GM23338 (cell line): ENCODE measurements around the gene FOLR1. TPM values are rescaled to one million over a fixed set of nuclear protein-coding genes. Genes with fewer than 3 reads are reported as not detected.

Experiments used
- ATAC-seq: fragments of 200-7000 bp; cut with Tn5 transposase; 3 replicates; pipeline ENCODE4 v1.9.1; 2020
- DNase-seq: peaks from one replicate; pipeline ENCODE4 v3.0.0-alpha.2; 2015; ENCODE audit warnings: low spot score
- H2AFZ ChIP-seq: fragments of 200-600 bp; sonication (generic); 2 replicates; pipeline ENCODE4 v1.8.0; 2016; ENCODE audit warnings: antibody characterized with exemption, mild to moderate bottlenecking, moderate library complexity
- H3F3A ChIP-seq: fragments of 200-600 bp; sonication (generic); replicated peaks from 2 replicates; pipeline ENCODE4 v1.8.0; 2017; ENCODE audit warnings: antibody characterized with exemption, mixed run types, low read depth
- H3K27ac ChIP-seq: fragments of 200-600 bp; sonication (generic); 2 replicates; pipeline ENCODE4 v1.6.1; 2016; ENCODE audit warnings: low read depth
- H3K27me3 ChIP-seq: fragments of 200-600 bp; sonication (generic); 2 replicates; pipeline ENCODE4 v1.8.0; 2016; ENCODE audit warnings: mild to moderate bottlenecking, mixed run types, moderate library complexity; ENCODE audit not compliant: insufficient read depth
- H3K36me3 ChIP-seq: fragments of 200-600 bp; sonication (generic); 2 replicates; pipeline ENCODE4 v1.8.0; 2016; ENCODE audit warnings: mild to moderate bottlenecking; ENCODE audit not compliant: insufficient read depth
- H3K4me1 ChIP-seq: fragments of 200-600 bp; sonication (generic); 2 replicates; pipeline ENCODE4 v1.8.0; 2016; ENCODE audit warnings: mild to moderate bottlenecking, moderate library complexity; ENCODE audit not compliant: insufficient read depth
- H3K4me2 ChIP-seq: fragments of 200-600 bp; sonication (generic); 2 replicates; pipeline ENCODE4 v1.7.1; 2017; ENCODE audit warnings: mixed run types
- H3K4me3 ChIP-seq: fragments of 200-600 bp; sonication (generic); 2 replicates; pipeline ENCODE4 v1.6.1; 2016; ENCODE audit warnings: mixed run types
- H3K79me2 ChIP-seq: fragments of 200-600 bp; sonication (generic); replicated peaks from 2 replicates; pipeline ENCODE4 v1.8.0; 2017; ENCODE audit warnings: mild to moderate bottlenecking; ENCODE audit not compliant: insufficient read depth
- H3K9me2 ChIP-seq: fragments of 200-600 bp; sonication (generic); 2 replicates; pipeline ENCODE4 v1.8.0; 2017; ENCODE audit not compliant: insufficient read depth
- H4K20me1 ChIP-seq: fragments of 200-600 bp; sonication (generic); replicated peaks from 2 replicates; pipeline ENCODE4 v1.8.0; 2017; ENCODE audit warnings: mild to moderate bottlenecking; ENCODE audit not compliant: insufficient read depth
- H3K27ac Mint-ChIP-seq: 2 replicates; pipeline ENCODE4 v1.8.0; 2020; ENCODE audit warnings: inconsistent platforms, mild to moderate bottlenecking, moderate library complexity, mixed read lengths
- H3K27me3 Mint-ChIP-seq: 3 replicates; pipeline ENCODE4 v1.8.0; 2022; ENCODE audit warnings: low read depth, mild to moderate bottlenecking, moderate library complexity, mixed read lengths, inconsistent platforms; ENCODE audit not compliant: insufficient read depth, poor library complexity
- H3K36me3 Mint-ChIP-seq: 3 replicates; pipeline ENCODE4 v1.8.0; 2021; ENCODE audit warnings: low read depth, mild to moderate bottlenecking, inconsistent platforms, moderate library complexity, mixed read lengths
- H3K4me1 Mint-ChIP-seq: 3 replicates; pipeline ENCODE4 v1.8.0; 2020; ENCODE audit warnings: mild to moderate bottlenecking, inconsistent platforms, mixed read lengths
- H3K4me3 Mint-ChIP-seq: 3 replicates; pipeline ENCODE4 v1.8.0; 2021; ENCODE audit warnings: moderate library complexity, mild to moderate bottlenecking, inconsistent platforms, mixed read lengths
- H3K9me3 Mint-ChIP-seq: 3 replicates; pipeline ENCODE4 v1.8.0; 2020; ENCODE audit warnings: moderate library complexity, mild to moderate bottlenecking, inconsistent platforms, mixed read lengths
- CREB1 ChIP-seq: fragments of 250-450 bp; sonication (Bioruptor Pico); IDR thresholded peaks from 2 replicates; pipeline ENCODE4 v1.5.0; 2020; ENCODE audit warnings: low read depth, mild to moderate bottlenecking, moderate library complexity
- CTCF ChIP-seq, 2 experiments: fragments of 200-600 bp in 1 of 2; sonication (generic) in 1 of 2; conservative IDR thresholded peaks; 2 replicates each; pipeline versions ENCODE4 v1.5.1 to v1.6.1; 2016 to 2017; ENCODE audit warnings: antibody characterized with exemption in 2 of 2, low read depth in 2 of 2, mild to moderate bottlenecking in 2 of 2, moderate library complexity in 1 of 2
- ETS1 ChIP-seq: IDR thresholded peaks from 2 replicates; pipeline ENCODE4 v1.6.1; 2016; ENCODE audit warnings: antibody characterized with exemption
- EZH2phosphoT487 ChIP-seq: fragments of 200-600 bp; sonication (generic); IDR thresholded peaks from one replicate; pipeline ENCODE4 v1.8.1; 2018; ENCODE audit warnings: antibody characterized with exemption; ENCODE audit not compliant: unreplicated experiment
- JUNB ChIP-seq: IDR thresholded peaks from one replicate; pipeline ENCODE4 v1.6.1; 2016; ENCODE audit warnings: antibody characterized with exemption; ENCODE audit not compliant: unreplicated experiment
- POLR2AphosphoS5 ChIP-seq: IDR thresholded peaks from 2 replicates; pipeline ENCODE4 v1.6.1; 2016; ENCODE audit warnings: antibody characterized with exemption, low read depth
- STAT1 ChIP-seq: IDR thresholded peaks from one replicate; pipeline ENCODE4 v1.6.1; 2016; ENCODE audit warnings: antibody characterized with exemption; ENCODE audit not compliant: unreplicated experiment
- polyA plus RNA-seq: library from polyadenylated mRNA; unstranded; fragments of >200 nt; fragmentation: Nextera tagmentation; extraction: Ambion mirVana; gene quantifications from 2 replicates; pipeline ENCODE4 v1.2.1, GENCODE V29; 2016
- total RNA-seq: library from RNA; depleted of rRNA; stranded (reverse); fragments of >200 nt; shearing (Covaris generic); gene quantifications from 2 replicates; pipeline ENCODE4 v1.2.3, GENCODE V29; 2014

FOLR1 gene
- total and polyA plus RNA-seq, 2 experiments from 2014 or later = 0.42 TPM; not detected in 1

GRCh38 chr11:72222907-72223614, 31.1 kb downstream of the FOLR1 start:
- Histone ChIP-seq H3K27me3 (peaks cover 16% of the 10 kb centered on the region; the same call in 1 of the 2 replicates), H3K79me2 (peaks cover 20% of the 10 kb centered on the region), H3K4me2 (peak overlapping the region; percentile 100), H3K9me2 (no peaks in the 10 kb centered on the region), H2AFZ (peak overlapping the region; percentile 33; the same call in 1 of the 2 replicates), H4K20me1 (peaks cover 12% of the 10 kb centered on the region), H3F3A (peaks cover 2% of the 10 kb centered on the region; the same call in 1 of the 2 replicates), H3K27ac (peak overlapping the region; percentile 91), H3K4me3 (peak overlapping the region; percentile 97), H3K4me1 (peaks cover 25% of the 10 kb centered on the region), H3K36me3 (no peaks in the 10 kb centered on the region)
- Mint-ChIP-seq H3K4me3 (peak overlapping the region; percentile 73), H3K36me3 (peaks cover under 1% of the 10 kb centered on the region; the same call in 2 of the 3 replicates), H3K4me1 (peaks cover 27% of the 10 kb centered on the region), H3K9me3 (no peaks in the 10 kb centered on the region), H3K27me3 (peaks cover 20% of the 10 kb centered on the region), H3K27ac (peak overlapping the region; percentile 65; the same call in 1 of the 2 replicates)
- TF ChIP-seq CREB1 (CRISPR knock-in tag) = peak; percentile 51
- TF ChIP-seq POLR2AphosphoS5 = peak; percentile 52; the same call in 1 of the 2 replicates
- TF ChIP-seq EZH2phosphoT487 = no peak
- TF ChIP-seq CTCF (conservative IDR thresholded peaks at IDR 0.05; ENCODE audit: low read depth in 2 of 2) = no peak
- DNase-seq = peak; percentile 99
- peak; percentile 74 for ATAC-seq

GRCh38 chr11:72223615-72224563, 31.9 kb downstream of the FOLR1 start:
- ATAC-seq (peak; percentile 19), DNase-seq (peak; percentile 73)
- Histone ChIP-seq H3K9me2 (no peaks in the 10 kb centered on the region), H3K4me3 (peak overlapping the region; percentile 97), H3F3A (peaks cover 2% of the 10 kb centered on the region; the same call in 1 of the 2 replicates), H4K20me1 (peaks cover 12% of the 10 kb centered on the region), H3K36me3 (no peaks in the 10 kb centered on the region), H3K79me2 (peaks cover 20% of the 10 kb centered on the region), H2AFZ (peak overlapping the region; percentile 80), H3K27ac (peak overlapping the region; percentile 91), H3K4me2 (peak overlapping the region; percentile 100), H3K27me3 (peaks cover 16% of the 10 kb centered on the region; the same call in 1 of the 2 replicates), H3K4me1 (peaks cover 25% of the 10 kb centered on the region)
- H3K27me3 Mint-ChIP-seq = peaks cover 18% of the 10 kb centered on the region
- H3K4me1 Mint-ChIP-seq = peaks cover 27% of the 10 kb centered on the region
- peak overlapping the region; percentile 95 for H3K27ac Mint-ChIP-seq
- H3K36me3 Mint-ChIP-seq = peaks cover 9% of the 10 kb centered on the region
- no peak for TF ChIP-seq STAT1
- TF ChIP-seq ETS1 = no peak
- TF ChIP-seq EZH2phosphoT487 = no peak
- TF ChIP-seq JUNB = no peak
- TF ChIP-seq POLR2AphosphoS5 = 0 out of 2 replicates have a peak, but pooled peaks have one; percentile 24
- TF ChIP-seq CTCF (conservative IDR thresholded peaks at IDR 0.05; ENCODE audit: low read depth in 2 of 2) = no peak
- no peaks in the 10 kb centered on the region for H3K9me3 Mint-ChIP-seq
- peak overlapping the region; percentile 95 for H3K4me3 Mint-ChIP-seq
